Measurements from ENCODE around the gene STK17B.
"Not testable (repeated sequence)": the region's sequence is repeated elsewhere in the genome, so short reads cannot be mapped to it uniquely, and the experiment has no call there.

The STK17B gene

GRCh38 chr2:196205011-196205766, 33.8 kb upstream of the STK17B start:
- 0 out of 2 replicates have a peak, but pooled peaks cover 1% of the 10 kb centered on the region for H3K4me1 ChIP-seq (ENCODE audit: control insufficient read depth, insufficient read depth, low read length)
- no peak overlapping the region for H3K27ac ChIP-seq (ENCODE audit: low read length)
- DNase-seq (ENCODE audit: low read depth, low spot score) = no peak
- no peaks in the 10 kb centered on the region for H3K9me3 ChIP-seq (ENCODE audit: control insufficient read depth, insufficient read depth, low read length)
- no peaks in the 10 kb centered on the region for H3K36me3 ChIP-seq (ENCODE audit: control insufficient read depth, insufficient read depth, low read length)
- H3K27me3 ChIP-seq (ENCODE audit: control insufficient read depth, insufficient read depth, low read length) = no peaks in the 10 kb centered on the region
- H3K4me3 ChIP-seq (ENCODE audit: low read length) = no peak overlapping the region
- WGBS (ENCODE audit: insufficient coverage, insufficient read length) = no CpG with 5 or more reads among the region's 5 CpGs

GRCh38 chr2:196201229-196202009, 30.0 kb upstream of the STK17B start:
- no peak overlapping the region for H3K4me3 ChIP-seq (ENCODE audit: low read length)
- no peak for DNase-seq (ENCODE audit: low read depth, low spot score)
- no CpG with 5 or more reads among the region's 5 CpGs for WGBS (ENCODE audit: insufficient coverage, insufficient read length)
- H3K27ac ChIP-seq (ENCODE audit: low read length) = no peak overlapping the region
- no peaks in the 10 kb centered on the region for H3K9me3 ChIP-seq (ENCODE audit: control insufficient read depth, insufficient read depth, low read length)
- no peaks in the 10 kb centered on the region for H3K27me3 ChIP-seq (ENCODE audit: control insufficient read depth, insufficient read depth, low read length)
- 0 out of 2 replicates have a peak, but pooled peaks cover 1% of the 10 kb centered on the region for H3K4me1 ChIP-seq (ENCODE audit: control insufficient read depth, insufficient read depth, low read length)
- H3K36me3 ChIP-seq (ENCODE audit: control insufficient read depth, insufficient read depth, low read length) = no peaks in the 10 kb centered on the region

- no peaks in the 10 kb centered on the region for H3K27me3 ChIP-seq (ENCODE audit: control insufficient read depth, insufficient read depth, low read length)
- H3K4me3 ChIP-seq (ENCODE audit: low read length) = no peak overlapping the region
- H3K27ac ChIP-seq (ENCODE audit: low read length) = no peak overlapping the region
- H3K9me3 ChIP-seq (ENCODE audit: control insufficient read depth, insufficient read depth, low read length) = no peaks in the 10 kb centered on the region
- 0 out of 2 replicates have a peak, but pooled peaks cover 1% of the 10 kb centered on the region for H3K4me1 ChIP-seq (ENCODE audit: control insufficient read depth, insufficient read depth, low read length)
- no peak for DNase-seq (ENCODE audit: low read depth, low spot score)
- no peaks in the 10 kb centered on the region for H3K36me3 ChIP-seq (ENCODE audit: control insufficient read depth, insufficient read depth, low read length)
- WGBS (ENCODE audit: insufficient coverage, insufficient read length) = no CpG with 5 or more reads among the region's 2 CpGs
These were observed 29.2 kb upstream of the STK17B start for GRCh38 chr2:196200557-196200956.

DNA sequence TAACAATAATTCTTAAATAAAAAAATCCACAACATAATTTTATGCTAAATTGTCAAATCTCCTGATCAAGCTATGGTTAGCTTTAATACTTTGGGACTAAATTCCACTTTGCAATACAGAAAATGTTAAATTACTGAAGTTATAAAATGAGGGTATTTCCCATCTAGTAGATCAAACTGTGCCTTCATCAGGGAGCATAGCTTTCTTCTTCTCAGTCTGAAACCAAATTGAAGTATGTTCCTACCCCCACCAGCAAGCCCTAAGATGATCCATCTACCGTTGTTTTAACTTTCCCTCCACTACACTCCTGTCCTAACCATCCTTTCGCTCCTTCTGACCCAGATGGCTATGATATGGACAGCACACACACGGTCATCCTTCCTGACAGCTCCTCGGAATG, 24.4 kb upstream of the STK17B start:
- Histone ChIP-seq H3K27me3 (ENCODE audit: control insufficient read depth, insufficient read depth, low read length) (no peaks in the 10 kb centered on the region), H3K36me3 (ENCODE audit: control insufficient read depth, insufficient read depth, low read length) (no peaks in the 10 kb centered on the region), H3K4me3 (ENCODE audit: low read length) (no peak overlapping the region), H3K9me3 (ENCODE audit: control insufficient read depth, insufficient read depth, low read length) (no peaks in the 10 kb centered on the region), H3K4me1 (ENCODE audit: control insufficient read depth, insufficient read depth, low read length) (no peaks in the 10 kb centered on the region), H3K27ac (ENCODE audit: low read length) (no peak overlapping the region)
- no peak for DNase-seq (ENCODE audit: low read depth, low spot score)
- WGBS (ENCODE audit: insufficient coverage, insufficient read length) = no CpG with 5 or more reads among the region's 4 CpGs

GRCh38 chr2:196195302-196195701, 23.9 kb upstream of the STK17B start:
- no peak for DNase-seq (ENCODE audit: low read depth, low spot score)
- no peaks in the 10 kb centered on the region for H3K36me3 ChIP-seq (ENCODE audit: control insufficient read depth, insufficient read depth, low read length)
- no CpG with 5 or more reads among the region's 5 CpGs for WGBS (ENCODE audit: insufficient coverage, insufficient read length)
- H3K27ac ChIP-seq (ENCODE audit: low read length) = no peak overlapping the region
- H3K4me3 ChIP-seq (ENCODE audit: low read length) = no peak overlapping the region
- H3K4me1 ChIP-seq (ENCODE audit: control insufficient read depth, insufficient read depth, low read length) = no peaks in the 10 kb centered on the region
- H3K9me3 ChIP-seq (ENCODE audit: control insufficient read depth, insufficient read depth, low read length) = no peaks in the 10 kb centered on the region
- no peaks in the 10 kb centered on the region for H3K27me3 ChIP-seq (ENCODE audit: control insufficient read depth, insufficient read depth, low read length)

- WGBS (ENCODE audit: insufficient coverage, insufficient read length) = no CpG with 5 or more reads among the region's 1 CpG
- Histone ChIP-seq H3K27ac (ENCODE audit: low read length) (no peak overlapping the region), H3K36me3 (ENCODE audit: control insufficient read depth, insufficient read depth, low read length) (no peaks in the 10 kb centered on the region), H3K4me1 (ENCODE audit: control insufficient read depth, insufficient read depth, low read length) (no peaks in the 10 kb centered on the region), H3K9me3 (ENCODE audit: control insufficient read depth, insufficient read depth, low read length) (no peaks in the 10 kb centered on the region), H3K27me3 (ENCODE audit: control insufficient read depth, insufficient read depth, low read length) (no peaks in the 10 kb centered on the region), H3K4me3 (ENCODE audit: low read length) (no peak overlapping the region)
- no peak for DNase-seq (ENCODE audit: low read depth, low spot score)
These were observed 20.2 kb upstream of the STK17B start for GRCh38 chr2:196191541-196191940.

DNA sequence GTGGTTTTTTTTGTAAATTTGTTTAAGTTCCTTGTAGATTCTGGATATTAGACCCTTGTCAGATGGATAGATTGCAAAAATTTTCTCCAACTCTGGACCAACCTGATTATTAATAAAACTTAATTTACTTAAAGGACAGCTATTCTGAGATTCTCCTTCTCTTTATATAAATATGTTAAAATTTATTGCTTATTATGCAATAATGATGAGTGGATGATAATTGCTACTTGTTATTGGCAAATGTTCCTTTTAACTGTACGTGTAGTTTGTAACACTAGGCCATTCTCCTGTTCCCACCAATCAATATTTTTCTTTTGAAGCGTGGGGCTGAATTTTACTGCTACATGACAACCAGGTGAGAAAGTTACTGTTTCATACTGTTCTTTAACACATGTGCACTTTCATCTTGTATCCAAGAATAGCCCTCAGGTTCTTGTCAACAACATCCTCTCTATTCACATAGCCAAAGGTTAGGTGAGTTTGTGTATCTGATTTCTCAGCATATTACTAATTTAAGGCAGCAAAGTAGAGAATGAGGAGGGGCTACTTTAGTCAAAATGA, 16.6 kb upstream of the STK17B start:
- no peaks in the 10 kb centered on the region for H3K27me3 ChIP-seq (ENCODE audit: control insufficient read depth, insufficient read depth, low read length)
- no peaks in the 10 kb centered on the region for H3K9me3 ChIP-seq (ENCODE audit: control insufficient read depth, insufficient read depth, low read length)
- H3K27ac ChIP-seq (ENCODE audit: low read length) = no peak overlapping the region
- no peaks in the 10 kb centered on the region for H3K4me1 ChIP-seq (ENCODE audit: control insufficient read depth, insufficient read depth, low read length)
- no peak for DNase-seq (ENCODE audit: low read depth, low spot score)
- no peak overlapping the region for H3K4me3 ChIP-seq (ENCODE audit: low read length)
- no peaks in the 10 kb centered on the region for H3K36me3 ChIP-seq (ENCODE audit: control insufficient read depth, insufficient read depth, low read length)
- WGBS (ENCODE audit: insufficient coverage, insufficient read length) = no CpG with 5 or more reads among the region's 2 CpGs

DNA sequence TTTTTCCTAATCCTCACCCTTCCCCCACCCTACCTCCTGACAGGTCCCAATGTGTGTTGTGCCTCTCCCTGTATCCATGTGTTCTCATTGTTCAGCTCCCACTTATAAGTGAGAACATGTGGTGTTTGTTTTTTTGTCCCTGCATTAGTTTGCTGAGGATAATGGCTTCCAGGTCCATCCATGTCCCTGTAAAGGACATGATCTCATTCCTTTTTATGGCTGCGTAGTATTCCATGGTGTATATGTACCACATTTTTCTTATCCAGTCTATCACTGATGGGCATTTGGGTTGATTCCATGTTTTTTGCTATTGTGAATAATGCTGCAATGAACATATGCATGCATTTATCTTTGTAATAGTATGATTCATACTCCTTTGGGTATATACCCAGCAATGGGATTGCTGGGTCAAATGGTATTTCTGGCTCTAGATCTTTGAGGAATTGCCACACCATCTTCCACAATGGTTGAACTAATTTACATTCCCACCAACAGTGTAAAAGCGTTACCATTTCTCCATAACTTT, 15.9 kb upstream of the STK17B start:
- no CpG with 5 or more reads among the region's 2 CpGs for WGBS (ENCODE audit: insufficient coverage, insufficient read length)
- H3K4me1 ChIP-seq (ENCODE audit: control insufficient read depth, insufficient read depth, low read length); H3K27ac ChIP-seq (ENCODE audit: low read length); H3K27me3 ChIP-seq (ENCODE audit: control insufficient read depth, insufficient read depth, low read length); DNase-seq (ENCODE audit: low read depth, low spot score); H3K36me3 ChIP-seq (ENCODE audit: control insufficient read depth, insufficient read depth, low read length); H3K9me3 ChIP-seq (ENCODE audit: control insufficient read depth, insufficient read depth, low read length); H3K4me3 ChIP-seq (ENCODE audit: low read length): not testable (repeated sequence)

DNA sequence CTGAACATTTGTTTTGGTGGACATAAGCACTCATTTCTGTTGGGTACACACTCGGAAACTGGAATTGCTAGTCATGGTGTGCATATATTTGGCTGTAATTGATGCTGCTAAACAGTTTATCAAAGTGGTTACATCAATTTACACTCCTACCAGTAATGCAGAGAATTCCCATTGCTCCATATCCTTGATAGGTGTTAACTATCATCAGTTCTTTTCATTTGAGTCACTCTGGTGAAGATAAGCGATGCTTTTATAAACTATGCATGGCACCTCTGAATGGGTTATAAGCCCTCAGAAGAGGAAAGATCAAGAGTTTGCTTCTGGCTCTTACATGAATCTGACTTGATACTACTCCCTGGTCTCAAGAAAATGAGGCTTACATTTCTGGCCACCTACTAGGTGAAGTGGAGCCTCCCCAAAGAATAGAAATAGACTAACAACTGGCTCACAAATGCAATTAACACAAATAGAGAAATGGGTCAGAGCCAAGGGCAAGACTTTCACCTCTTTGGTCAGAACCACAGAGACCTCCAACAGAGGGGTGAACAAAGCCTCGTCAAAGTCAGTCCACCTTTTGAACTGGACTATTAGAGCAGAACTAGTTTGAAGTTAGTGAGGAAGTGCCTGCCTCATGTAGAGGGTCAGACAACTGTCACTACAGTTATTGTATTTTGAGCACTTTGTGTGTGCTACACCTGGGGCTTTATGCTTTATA, 15.0 kb upstream of the STK17B start:
- no CpG with 5 or more reads among the region's 3 CpGs for WGBS (ENCODE audit: insufficient coverage, insufficient read length)
- H3K4me1 ChIP-seq (ENCODE audit: control insufficient read depth, insufficient read depth, low read length) = no peaks in the 10 kb centered on the region
- DNase-seq (ENCODE audit: low read depth, low spot score) = no peak
- no peak overlapping the region for H3K4me3 ChIP-seq (ENCODE audit: low read length)
- no peaks in the 10 kb centered on the region for H3K9me3 ChIP-seq (ENCODE audit: control insufficient read depth, insufficient read depth, low read length)
- no peak overlapping the region for H3K27ac ChIP-seq (ENCODE audit: low read length)
- H3K27me3 ChIP-seq (ENCODE audit: control insufficient read depth, insufficient read depth, low read length) = no peaks in the 10 kb centered on the region
- H3K36me3 ChIP-seq (ENCODE audit: control insufficient read depth, insufficient read depth, low read length) = no peaks in the 10 kb centered on the region

DNA sequence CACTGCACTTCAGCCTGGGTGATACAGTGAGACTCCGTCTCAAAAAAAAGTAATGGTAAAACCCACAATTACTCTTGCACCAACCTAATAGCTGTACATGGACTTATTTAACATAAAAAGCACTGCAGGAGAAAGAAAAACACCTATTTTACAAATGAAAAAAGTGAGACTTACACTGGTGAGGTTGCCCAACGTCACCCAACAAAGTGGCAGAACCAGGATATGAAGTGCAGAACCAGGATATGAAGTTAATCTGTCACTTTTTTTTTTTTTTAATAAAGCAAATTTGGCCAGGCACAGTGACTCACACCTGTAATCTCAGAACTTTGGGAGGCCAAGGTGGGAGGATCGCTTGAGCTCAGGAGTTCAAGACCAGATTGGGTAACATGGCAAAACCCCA, 13.5 kb upstream of the STK17B start:
- no peak overlapping the region for H3K27ac ChIP-seq (ENCODE audit: low read length)
- H3K9me3 ChIP-seq (ENCODE audit: control insufficient read depth, insufficient read depth, low read length) = no peaks in the 10 kb centered on the region
- WGBS (ENCODE audit: insufficient coverage, insufficient read length) = no CpG with 5 or more reads among the region's 3 CpGs
- no peaks in the 10 kb centered on the region for H3K4me1 ChIP-seq (ENCODE audit: control insufficient read depth, insufficient read depth, low read length)
- no peaks in the 10 kb centered on the region for H3K27me3 ChIP-seq (ENCODE audit: control insufficient read depth, insufficient read depth, low read length)
- no peak overlapping the region for H3K4me3 ChIP-seq (ENCODE audit: low read length)
- DNase-seq (ENCODE audit: low read depth, low spot score) = no peak
- H3K36me3 ChIP-seq (ENCODE audit: control insufficient read depth, insufficient read depth, low read length) = no peaks in the 10 kb centered on the region

All from iPS DF 6.9 (cell line).